ENCODE measurements around the gene HFE. TPM values are rescaled to one million over a fixed set of nuclear protein-coding genes. Genes with fewer than 3 reads are reported as not detected.

HFE gene
- total RNA-seq, 1 donor from 2014 or later: 1.1 TPM

- H3K36me3 Mint-ChIP-seq (ENCODE audit: low read depth): peaks cover 7% of the 10 kb centered on the region
- POLR2A ChIA-PET: interaction anchor here (1.0 to 5.0 kb wide), 14 partner anchors 12 to 168 kb away, joined by 3 to 253 read pairs (median 32); partner anchors contain the start of gene HFE
- intact Hi-C loops (cut with micrococcal nuclease): loop anchor here (2.0 kb wide), 1 partner anchor 1028 kb away; a partner anchor contains a TSS
Observed at GRCh38 chr6:26105109-26105730, 18.0 kb downstream of the HFE start.

GRCh38 chr6:26105842-26106241 is 18.6 kb downstream of the HFE start:
- no peak overlapping the region for H3K4me3 Mint-ChIP-seq
- H3K27ac Mint-ChIP-seq: no peak overlapping the region
- ChIA-PET CTCF (no interaction called here), POLR2A (interaction anchor here (1.1 to 4.9 kb wide), 4 partner anchors 19 to 73 kb away, joined by 4 to 253 read pairs (median 99); a partner anchor contains a TSS)
- DNase-seq: no peak
- no peak for ATAC-seq (ENCODE audit: low read depth)
- intact Hi-C loops (cut with micrococcal nuclease): loop anchor here (2.0 kb wide), 1 partner anchor 1027 kb away; a partner anchor contains a TSS
- no peak for TF ChIP-seq CTCF (IDR thresholded peaks at IDR 0.05)
- peaks cover 3% of the 10 kb centered on the region for H3K27me3 Mint-ChIP-seq
- H3K9me3 Mint-ChIP-seq: peaks cover 2% of the 10 kb centered on the region
- H3K36me3 Mint-ChIP-seq (ENCODE audit: low read depth): peaks cover 7% of the 10 kb centered on the region
- peaks cover 12% of the 10 kb centered on the region for H3K4me1 Mint-ChIP-seq

More at GRCh38 chr6:26105109-26105730, 18.0 kb downstream of the HFE start:
- ATAC-seq (ENCODE audit: low read depth) (no peak), DNase-seq (no peak)
- no peak for TF ChIP-seq CTCF (IDR thresholded peaks at IDR 0.05)
- Mint-ChIP-seq H3K27me3 (peaks cover 3% of the 10 kb centered on the region), H3K4me1 (peaks cover 12% of the 10 kb centered on the region), H3K4me3 (no peak overlapping the region), H3K9me3 (peaks cover 2% of the 10 kb centered on the region), H3K27ac (no peak overlapping the region)
- CTCF ChIA-PET: interaction anchor here (0.6 kb wide), 1 partner anchor 1027 kb away, joined by 3 read pairs; no protein-coding TSS in a partner anchor

- Mint-ChIP-seq H3K4me1 (peaks cover 12% of the 10 kb centered on the region), H3K27ac (no peak overlapping the region), H3K9me3 (peaks cover 2% of the 10 kb centered on the region), H3K4me3 (no peak overlapping the region), H3K27me3 (peaks cover 3% of the 10 kb centered on the region), H3K36me3 (ENCODE audit: low read depth) (peaks cover 7% of the 10 kb centered on the region)
- no peak for ATAC-seq (ENCODE audit: low read depth)
- no peak for DNase-seq
- POLR2A ChIA-PET: interaction anchor here (1.3 to 4.9 kb wide), 4 partner anchors 11 to 109 kb away, joined by 3 to 38 read pairs (median 19); a partner anchor contains a TSS
- TF ChIP-seq CTCF (IDR thresholded peaks at IDR 0.05): no peak
- CTCF ChIA-PET: no interaction called here
- intact Hi-C loops (cut with micrococcal nuclease): no loop called here
Observed at GRCh38 chr6:26107935-26108334, 20.7 kb downstream of the HFE start.

- Mint-ChIP-seq H3K27me3 (no peaks in the 10 kb centered on the region), H3K4me3 (no peak overlapping the region), H3K27ac (no peak overlapping the region), H3K4me1 (no peaks in the 10 kb centered on the region), H3K9me3 (peaks cover 2% of the 10 kb centered on the region), H3K36me3 (ENCODE audit: low read depth) (no peaks in the 10 kb centered on the region)
- CTCF ChIA-PET: interaction anchor here (0.7 kb wide), 1 partner anchor 12 kb away, joined by 3 read pairs; no protein-coding TSS in a partner anchor
- POLR2A ChIA-PET: interaction anchor here (3.9 to 4.9 kb wide), 2 partner anchors 14 to 47 kb away, joined by 30 to 38 read pairs; a partner anchor contains a TSS
- intact Hi-C loops (cut with micrococcal nuclease): no loop called here
- DNase-seq (no peak), ATAC-seq (ENCODE audit: low read depth) (no peak)
- TF ChIP-seq CTCF (IDR thresholded peaks at IDR 0.05): no peak
Observed at GRCh38 chr6:26109772-26110171, 22.5 kb downstream of the HFE start.

- intact Hi-C loops (cut with micrococcal nuclease): no loop called here
- no peak for TF ChIP-seq CTCF (IDR thresholded peaks at IDR 0.05)
- ATAC-seq (ENCODE audit: low read depth): no peak
- Mint-ChIP-seq H3K4me1 (no peaks in the 10 kb centered on the region), H3K27me3 (no peaks in the 10 kb centered on the region), H3K36me3 (ENCODE audit: low read depth) (no peaks in the 10 kb centered on the region), H3K4me3 (no peak overlapping the region), H3K27ac (no peak overlapping the region), H3K9me3 (no peaks in the 10 kb centered on the region)
- ChIA-PET POLR2A (interaction anchor here (1.1 kb wide), 2 partner anchors 10 to 43 kb away, joined by 4 read pairs; a partner anchor contains a TSS), CTCF (no interaction called here)
- DNase-seq: no peak
Observed at GRCh38 chr6:26113570-26113969, 26.3 kb downstream of the HFE start.

All from activated B cell treated with CpG ODN at 0.5 μM for 24 hours (primary cell).